Measurements from ENCODE around the gene PMS1. TPM values are rescaled to one million over a fixed set of nuclear protein-coding genes. Genes with fewer than 3 reads are reported as not detected.

The PMS1 gene
- total RNA-seq, 1 experiment from 2014 or later = 46.5 TPM

- peak; percentile 53 for DNase-seq (ENCODE audit: low spot score)
- H3K27me3 ChIP-seq (replicated peaks; ENCODE audit: insufficient read depth, low read depth, low read length, poor library complexity) = no peaks in the 10 kb centered on the region
- no TSS peak for BruUV-seq (replicated peaks)
- intact Hi-C loops (cut with micrococcal nuclease; ENCODE audit: unreplicated experiment) = no loop called here
- CTCF ChIA-PET = interaction anchor here (0.6 kb wide), 1 partner anchor 21 kb away, joined by 5 read pairs; the partner anchor contains the start of gene OSGEPL1
- peaks cover 37% of the 10 kb centered on the region for H3K36me3 ChIP-seq (ENCODE audit: insufficient read depth, low read length, poor library complexity, severe bottlenecking)
- POLR2A ChIA-PET (ENCODE audit: low non-redundant PET) = no interaction called here
- no peaks in the 10 kb centered on the region for H3K9me3 ChIP-seq (ENCODE audit: low read depth, low read length, poor library complexity, severe bottlenecking)
- TF ChIP-seq EZH2 (IDR thresholded peaks at IDR 0.05; ENCODE audit: borderline replicate concordance, low read depth, low read length, poor library complexity, severe bottlenecking) (no peak), CTCF (conservative IDR thresholded peaks at IDR 0.05; ENCODE audit: low read depth, low read length) (no peak)
- peak overlapping the region; percentile 94 for H3K27ac ChIP-seq (ENCODE audit: low read depth, low read length, poor library complexity, severe bottlenecking)
- H3K4me1 ChIP-seq (ENCODE audit: insufficient read depth, low read length, poor library complexity, severe bottlenecking) = peaks cover 9% of the 10 kb centered on the region
- H3K4me3 ChIP-seq (ENCODE audit: low read depth, low read length, poor library complexity, severe bottlenecking) = peak overlapping the region; percentile 63
Observed at GRCh38 chr2:189783451-189783926, 761 bp upstream of the PMS1 start.

- CTCF ChIA-PET = no interaction called here
- Histone ChIP-seq H3K27me3 (replicated peaks; ENCODE audit: insufficient read depth, low read depth, low read length, poor library complexity) (no peaks in the 10 kb centered on the region), H3K36me3 (ENCODE audit: insufficient read depth, low read length, poor library complexity, severe bottlenecking) (peaks cover 48% of the 10 kb centered on the region), H3K4me1 (ENCODE audit: insufficient read depth, low read length, poor library complexity, severe bottlenecking) (no peaks in the 10 kb centered on the region), H3K9me3 (ENCODE audit: low read depth, low read length, poor library complexity, severe bottlenecking) (no peaks in the 10 kb centered on the region), H3K4me3 (ENCODE audit: low read depth, low read length, poor library complexity, severe bottlenecking) (no peak overlapping the region), H3K27ac (ENCODE audit: low read depth, low read length, poor library complexity, severe bottlenecking) (no peak overlapping the region)
- BruUV-seq (replicated peaks) = no TSS peak
- POLR2A ChIA-PET (ENCODE audit: low non-redundant PET) = no interaction called here
- intact Hi-C loops (cut with micrococcal nuclease; ENCODE audit: unreplicated experiment) = loop anchor here (10.0 kb wide), 1 partner anchor 523 kb away; the partner anchor contains the start of gene HIBCH
- no peak for TF ChIP-seq EZH2 (IDR thresholded peaks at IDR 0.05; ENCODE audit: borderline replicate concordance, low read depth, low read length, poor library complexity, severe bottlenecking)
- TF ChIP-seq CTCF (conservative IDR thresholded peaks at IDR 0.05; ENCODE audit: low read depth, low read length) = no peak
- no peak for DNase-seq (ENCODE audit: low spot score)
Observed at GRCh38 chr2:189791338-189792042, 7.2 kb downstream of the PMS1 start.

- Histone ChIP-seq H3K36me3 (ENCODE audit: insufficient read depth, low read length, poor library complexity, severe bottlenecking) (peaks cover 54% of the 10 kb centered on the region), H3K4me1 (ENCODE audit: insufficient read depth, low read length, poor library complexity, severe bottlenecking) (no peaks in the 10 kb centered on the region), H3K4me3 (ENCODE audit: low read depth, low read length, poor library complexity, severe bottlenecking) (no peak overlapping the region), H3K9me3 (ENCODE audit: low read depth, low read length, poor library complexity, severe bottlenecking) (no peaks in the 10 kb centered on the region), H3K27ac (ENCODE audit: low read depth, low read length, poor library complexity, severe bottlenecking) (no peak overlapping the region), H3K27me3 (replicated peaks; ENCODE audit: insufficient read depth, low read depth, low read length, poor library complexity) (no peaks in the 10 kb centered on the region)
- no TSS peak for BruUV-seq (replicated peaks)
- TF ChIP-seq CTCF (conservative IDR thresholded peaks at IDR 0.05; ENCODE audit: low read depth, low read length) (no peak), EZH2 (IDR thresholded peaks at IDR 0.05; ENCODE audit: borderline replicate concordance, low read depth, low read length, poor library complexity, severe bottlenecking) (no peak)
- DNase-seq (ENCODE audit: low spot score) = no peak
- intact Hi-C loops (cut with micrococcal nuclease; ENCODE audit: unreplicated experiment) = loop anchor here (10.0 kb wide), 1 partner anchor 520 kb away; the partner anchor contains the start of gene HIBCH
- ChIA-PET CTCF (no interaction called here), POLR2A (ENCODE audit: low non-redundant PET) (no interaction called here)
Observed at GRCh38 chr2:189794310-189794709, 10.1 kb downstream of the PMS1 start.

Data from A673 (cell line).